ENCODE data around the gene PLPPR3. TPM values are rescaled to one million over a fixed set of nuclear protein-coding genes. Genes with fewer than 3 reads are reported as not detected.
"Not testable (repeated sequence)": the region's sequence is repeated elsewhere in the genome, so short reads cannot be mapped to it uniquely, and the experiment has no call there.

Gene PLPPR3
- total RNA-seq, 1 donor from 2014 or later: not detected

DNA sequence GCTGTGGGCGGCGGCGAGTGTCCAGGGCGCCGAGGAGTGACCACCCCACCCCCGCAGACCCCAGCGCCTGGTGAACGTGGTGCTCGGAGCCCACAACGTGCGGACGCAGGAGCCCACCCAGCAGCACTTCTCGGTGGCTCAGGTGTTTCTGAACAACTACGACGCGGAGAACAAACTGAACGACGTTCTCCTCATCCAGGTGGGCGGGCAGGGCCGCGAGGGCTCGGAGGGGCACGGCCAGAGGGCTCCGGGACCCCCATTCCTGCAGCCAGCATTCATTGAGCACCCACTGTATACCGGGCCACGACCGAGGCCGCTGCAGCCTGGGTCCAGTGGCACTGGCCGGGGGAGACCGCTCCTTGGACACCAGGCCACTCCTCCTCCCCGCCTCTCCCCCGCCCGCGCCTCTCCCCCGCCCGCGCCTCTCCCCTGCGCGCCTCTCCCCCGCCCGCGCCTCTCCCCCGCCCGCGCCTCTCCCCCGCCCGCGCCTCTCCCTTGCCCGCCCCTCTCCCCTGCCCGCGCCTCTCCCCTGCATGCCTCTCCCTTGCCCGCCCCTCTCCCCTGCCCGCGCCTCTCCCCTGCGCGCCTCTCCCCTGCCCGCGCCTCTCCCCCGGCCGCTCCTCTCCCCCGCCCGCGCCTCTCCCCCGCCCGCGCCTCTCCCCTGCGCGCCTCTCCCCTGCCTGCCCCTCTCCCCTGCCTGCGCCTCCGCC is 22.2 kb upstream of the PLPPR3 start:
- H3K4me3 ChIP-seq: peak overlapping the region; percentile 24 to 28

DNA sequence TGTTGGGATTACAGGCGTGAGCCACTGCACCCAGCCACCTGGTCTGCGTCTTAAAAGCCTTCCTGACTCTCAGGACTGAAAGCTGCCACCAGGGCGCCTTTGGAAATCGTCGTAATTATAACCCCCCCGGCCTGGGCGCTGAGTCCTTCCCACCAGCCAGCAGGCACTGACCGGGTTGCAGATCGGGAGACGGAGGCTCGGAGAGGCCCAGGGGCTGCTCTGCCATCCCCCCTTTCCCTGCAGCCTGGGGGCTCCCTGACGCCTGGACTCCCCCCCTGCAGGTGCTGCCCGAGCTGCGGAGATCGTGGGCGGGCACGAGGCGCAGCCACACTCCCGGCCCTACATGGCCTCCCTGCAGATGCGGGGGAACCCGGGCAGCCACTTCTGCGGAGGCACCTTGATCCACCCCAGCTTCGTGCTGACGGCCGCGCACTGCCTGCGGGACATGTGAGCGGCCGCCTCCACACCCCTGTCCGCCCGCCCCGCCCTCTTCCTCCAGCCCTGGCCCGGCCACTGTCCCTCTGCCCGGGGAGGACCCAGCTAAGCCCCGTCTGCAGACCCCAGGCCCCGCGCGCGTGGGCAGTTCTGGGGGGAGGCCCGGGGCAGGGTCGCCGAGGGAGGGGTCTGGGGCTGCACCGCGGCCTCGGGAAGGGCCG is 21.6 kb upstream of the PLPPR3 start:
- no peak for DNase-seq (ENCODE audit: extremely low spot score in 2 of 2)
- Histone ChIP-seq H3K4me3 (peak overlapping the region; percentile 24 to 28), H3K9me3 (no peaks in the 10 kb centered on the region), H3K27me3 (no peaks in the 10 kb centered on the region), H3K4me1 (peaks cover 26% of the 10 kb centered on the region), H3K36me3 (no peaks in the 10 kb centered on the region), H3K27ac (no peak overlapping the region)
- intact Hi-C loops (cut with DNase I): no loop called here
- TF ChIP-seq POLR2A (IDR thresholded peaks at IDR 0.05): no peak
- TF ChIP-seq, protein P1, sequence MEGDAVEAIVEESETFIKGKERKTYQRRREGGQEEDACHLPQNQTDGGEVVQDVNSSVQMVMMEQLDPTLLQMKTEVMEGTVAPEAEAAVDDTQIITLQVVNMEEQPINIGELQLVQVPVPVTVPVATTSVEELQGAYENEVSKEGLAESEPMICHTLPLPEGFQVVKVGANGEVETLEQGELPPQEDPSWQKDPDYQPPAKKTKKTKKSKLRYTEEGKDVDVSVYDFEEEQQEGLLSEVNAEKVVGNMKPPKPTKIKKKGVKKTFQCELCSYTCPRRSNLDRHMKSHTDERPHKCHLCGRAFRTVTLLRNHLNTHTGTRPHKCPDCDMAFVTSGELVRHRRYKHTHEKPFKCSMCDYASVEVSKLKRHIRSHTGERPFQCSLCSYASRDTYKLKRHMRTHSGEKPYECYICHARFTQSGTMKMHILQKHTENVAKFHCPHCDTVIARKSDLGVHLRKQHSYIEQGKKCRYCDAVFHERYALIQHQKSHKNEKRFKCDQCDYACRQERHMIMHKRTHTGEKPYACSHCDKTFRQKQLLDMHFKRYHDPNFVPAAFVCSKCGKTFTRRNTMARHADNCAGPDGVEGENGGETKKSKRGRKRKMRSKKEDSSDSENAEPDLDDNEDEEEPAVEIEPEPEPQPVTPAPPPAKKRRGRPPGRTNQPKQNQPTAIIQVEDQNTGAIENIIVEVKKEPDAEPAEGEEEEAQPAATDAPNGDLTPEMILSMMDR (IDR thresholded peaks at IDR 0.05): no peak
- no peak for TF ChIP-seq POLR2AphosphoS5 (IDR thresholded peaks at IDR 0.05; ENCODE audit: insufficient read depth in 1 of 2, low read depth in 1 of 2)

More for the DNA sequence above, 22.2 kb upstream of the PLPPR3 start:
- Histone ChIP-seq H3K27me3 (no peaks in the 10 kb centered on the region), H3K27ac (no peak overlapping the region), H3K9me3 (no peaks in the 10 kb centered on the region), H3K4me1 (peaks cover 32% of the 10 kb centered on the region), H3K36me3 (no peaks in the 10 kb centered on the region)
- TF ChIP-seq, protein P1 (IDR thresholded peaks at IDR 0.05): no peak
- TF ChIP-seq POLR2AphosphoS5 (IDR thresholded peaks at IDR 0.05; ENCODE audit: insufficient read depth in 1 of 2, low read depth in 1 of 2) (no peak), POLR2A (IDR thresholded peaks at IDR 0.05) (no peak)
- intact Hi-C loops (cut with DNase I): no loop called here
- no peak for DNase-seq (ENCODE audit: extremely low spot score in 2 of 2)

DNA sequence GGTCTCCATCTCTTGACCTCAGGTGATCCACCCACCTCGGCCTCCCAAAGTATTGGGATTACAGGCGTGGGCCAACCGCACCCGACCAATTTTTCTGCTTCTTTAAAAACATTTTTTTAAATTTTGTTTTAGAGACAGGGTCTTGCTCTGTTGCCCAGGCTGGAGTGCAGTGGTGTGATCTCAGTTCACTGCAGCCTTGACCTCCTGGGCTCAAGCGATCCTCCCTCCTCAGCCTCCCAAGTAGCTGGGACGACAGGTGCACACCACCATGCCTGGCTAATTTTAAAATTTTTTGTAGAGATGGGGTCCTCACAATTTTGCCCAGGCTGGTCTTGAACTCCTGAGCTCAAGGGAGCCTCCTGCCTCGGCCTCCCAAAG is 21.0 kb upstream of the PLPPR3 start:
- not testable (repeated sequence) for H3K27me3 ChIP-seq

DNA sequence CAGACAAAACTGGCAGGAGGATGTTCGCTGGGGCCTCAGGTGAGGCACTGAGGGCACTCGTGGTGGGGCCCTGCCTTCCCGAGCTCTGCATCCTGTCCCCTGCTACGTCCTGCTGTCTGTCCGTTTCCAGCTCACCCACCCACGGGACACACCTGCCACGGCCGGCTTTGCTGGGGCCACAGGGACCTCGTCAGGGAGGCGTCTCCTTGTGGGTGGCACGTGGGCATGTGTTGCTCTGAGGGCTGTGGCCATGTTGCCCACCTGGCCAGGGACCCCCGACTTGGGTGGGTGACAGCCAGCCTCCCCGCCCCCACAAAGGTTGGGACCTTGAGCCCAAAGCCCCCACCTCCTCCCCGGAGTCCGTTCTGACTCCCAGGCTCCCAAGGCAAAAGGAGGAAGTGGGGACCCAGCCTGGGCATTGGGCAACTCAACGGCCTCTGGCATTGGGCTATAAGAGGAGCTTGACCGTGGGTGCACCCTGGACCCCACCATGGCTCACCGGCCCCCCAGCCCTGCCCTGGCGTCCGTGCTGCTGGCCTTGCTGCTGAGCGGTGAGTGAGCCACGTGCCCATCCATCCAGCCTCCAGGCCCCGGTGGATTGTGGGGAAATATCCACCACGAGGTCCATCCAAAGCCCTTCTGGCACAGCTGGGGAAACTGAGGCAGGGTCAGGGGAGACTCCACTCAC is 18.9 kb upstream of the PLPPR3 start, which contains the start of gene PRTN3:
Gene PRTN3, plus strand, starts transcription at position 481 of the 688 bp plus-strand sequence. Its CDS starts 10 bp downstream, at position 491.
- Histone ChIP-seq H3K9me3 (no peaks in the 10 kb centered on the region), H3K4me1 (peaks cover 17% of the 10 kb centered on the region), H3K27me3 (no peaks in the 10 kb centered on the region), H3K36me3 (no peaks in the 10 kb centered on the region), H3K27ac (no peak within 1 kb of the TSS), H3K4me3 (no peak within 1 kb of the TSS)
- DNase-seq (ENCODE audit: extremely low spot score in 2 of 2): no peak
- TF ChIP-seq POLR2A (IDR thresholded peaks at IDR 0.05): no peak
- TF ChIP-seq, protein P1 (IDR thresholded peaks at IDR 0.05): no peak
- no peak for TF ChIP-seq POLR2AphosphoS5 (IDR thresholded peaks at IDR 0.05; ENCODE audit: insufficient read depth in 1 of 2, low read depth in 1 of 2)
- intact Hi-C loops (cut with DNase I): no loop called here

More for the DNA sequence above, 21.0 kb upstream of the PLPPR3 start:
- intact Hi-C loops (cut with DNase I); H3K27ac ChIP-seq; H3K4me3 ChIP-seq; DNase-seq (ENCODE audit: extremely low spot score in 2 of 2); H3K36me3 ChIP-seq; H3K9me3 ChIP-seq: not testable (repeated sequence)
- H3K4me1 ChIP-seq: peaks cover 21% of the 10 kb centered on the region

DNA sequence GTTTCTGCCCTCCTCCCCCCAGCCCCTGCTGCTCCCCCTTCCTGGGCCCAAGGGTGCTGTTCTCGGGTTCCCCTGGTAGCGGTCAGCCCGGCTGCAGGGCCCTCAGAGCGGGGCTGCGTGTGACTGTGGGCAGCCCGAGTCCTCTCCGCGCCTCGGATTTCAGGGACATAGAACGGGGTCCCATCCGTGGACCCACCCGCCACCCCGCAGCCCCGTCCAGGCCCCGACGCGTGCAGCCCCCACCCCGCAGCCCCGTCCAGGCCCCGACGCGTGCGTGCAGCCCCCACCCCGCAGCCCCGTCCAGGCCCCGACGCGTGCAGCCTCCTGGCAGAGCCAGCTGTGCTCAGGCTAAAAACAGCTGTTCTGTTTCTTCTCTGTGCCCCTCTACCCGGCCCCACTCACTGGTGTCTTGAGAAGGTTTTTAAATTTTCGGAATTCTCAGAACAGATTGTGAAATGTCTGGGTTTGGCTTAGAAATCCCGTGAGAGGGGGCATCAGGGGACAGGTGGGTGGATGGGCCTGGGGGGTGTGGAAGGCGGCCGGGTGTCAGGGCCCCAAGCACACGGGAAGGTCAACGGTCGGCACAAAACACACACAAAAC is 13.6 kb upstream of the PLPPR3 start:
- no peaks in the 10 kb centered on the region for H3K27me3 ChIP-seq
- no peak overlapping the region for H3K27ac ChIP-seq
- DNase-seq (ENCODE audit: extremely low spot score in 2 of 2): no peak
- TF ChIP-seq POLR2AphosphoS5 (IDR thresholded peaks at IDR 0.05; ENCODE audit: insufficient read depth in 1 of 2, low read depth in 1 of 2) (no peak), POLR2A (IDR thresholded peaks at IDR 0.05) (no peak)
- TF ChIP-seq, protein P1 (IDR thresholded peaks at IDR 0.05): no peak
- no peaks in the 10 kb centered on the region for H3K36me3 ChIP-seq
- intact Hi-C loops (cut with DNase I): no loop called here
- no peak overlapping the region for H3K4me3 ChIP-seq
- no peaks in the 10 kb centered on the region for H3K9me3 ChIP-seq
- H3K4me1 ChIP-seq: no peaks in the 10 kb centered on the region

Measured in vagina (tissue), 2 donors.